Muscle of arm (tissue), 12 donors: ENCODE measurements around the gene ELOB. TPM values are rescaled to one million over a fixed set of nuclear protein-coding genes. Genes with fewer than 3 reads are reported as not detected.

Experiments used
- DNase-seq: peaks from one replicate; pipeline ENCODE4 v3.0.0-alpha.2; 2013
- polyA plus RNA-seq, 12 donors: library from polyadenylated mRNA; unstranded; fragments of 120-200 nt; gene quantifications; one replicate each; pipeline ENCODE4 v1.2.1, GENCODE V29; 2013; ENCODE audit not compliant: insufficient read length in 12 of 12

The ELOB gene
- polyA plus RNA-seq, 12 donors, result 77.3 to 189 (median 135) TPM; not detected in 1

- no peak for DNase-seq
Measured at GRCh38 chr16:2815299-2815771, 38.3 kb upstream of the ELOB start.

DNA sequence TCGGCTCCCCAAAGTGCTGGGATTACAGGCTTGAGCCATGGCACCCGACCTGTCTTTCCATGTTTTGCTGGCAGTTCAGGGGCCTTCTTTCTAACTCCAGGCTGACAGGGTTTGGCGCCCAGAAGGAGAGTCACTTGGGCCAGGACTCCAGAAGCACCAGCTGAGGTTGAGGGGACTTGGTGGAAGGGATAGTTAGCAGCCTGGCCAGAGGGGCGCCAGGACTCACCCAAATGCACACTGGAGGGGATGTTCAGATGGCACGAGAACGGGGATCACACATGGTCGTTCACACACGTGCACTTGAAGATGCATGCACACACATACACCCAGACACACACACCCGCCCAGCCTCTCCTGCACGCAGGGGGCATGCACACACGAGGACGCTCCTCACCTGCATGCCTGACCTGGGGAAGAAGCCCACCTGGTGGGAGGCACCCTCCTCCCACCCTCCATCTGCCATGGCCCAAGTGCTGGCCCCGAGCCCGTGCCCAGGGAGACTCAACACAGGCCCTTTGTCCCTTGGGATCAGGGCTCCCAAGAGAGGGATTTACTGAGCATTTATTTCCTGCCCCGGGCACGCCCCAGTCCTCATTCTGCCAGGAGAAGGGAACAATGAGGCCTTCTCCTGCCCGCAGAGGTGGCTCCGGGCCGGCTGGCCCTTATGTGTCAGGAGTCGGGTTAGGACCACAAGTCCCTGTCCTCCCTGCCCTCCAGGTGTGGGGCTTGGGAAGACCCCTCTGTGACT, 37.6 kb upstream of the ELOB start:
- DNase-seq, result no peak

- no peak for DNase-seq
Measured at GRCh38 chr16:2813771-2814221, 36.7 kb upstream of the ELOB start.

GRCh38 chr16:2811703-2812471, 34.8 kb upstream of the ELOB start:
- DNase-seq, result no peak

DNA sequence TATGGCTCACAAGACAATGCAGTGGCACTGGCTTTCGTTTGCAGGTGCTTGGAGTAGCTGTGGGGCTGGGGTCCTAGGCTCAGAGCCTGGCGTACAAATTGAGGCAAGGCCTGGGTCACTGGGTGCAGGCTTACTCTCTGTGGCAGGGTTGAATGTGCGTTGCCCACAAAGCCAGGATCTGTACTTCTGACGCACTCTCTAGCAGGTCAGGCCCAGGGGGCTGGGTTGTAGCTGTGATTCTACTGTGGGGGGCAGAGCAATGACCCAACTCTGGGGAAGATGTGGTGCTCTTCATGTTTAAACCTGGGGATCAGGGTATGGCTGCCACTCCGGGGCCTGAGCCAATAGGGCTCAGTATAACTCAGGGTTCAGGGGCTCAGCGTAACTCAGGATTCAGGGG, 33.6 kb upstream of the ELOB start:
- DNase-seq, result no peak

- no peak for DNase-seq
Measured at GRCh38 chr16:2809149-2809760, 32.2 kb upstream of the ELOB start.

DNA sequence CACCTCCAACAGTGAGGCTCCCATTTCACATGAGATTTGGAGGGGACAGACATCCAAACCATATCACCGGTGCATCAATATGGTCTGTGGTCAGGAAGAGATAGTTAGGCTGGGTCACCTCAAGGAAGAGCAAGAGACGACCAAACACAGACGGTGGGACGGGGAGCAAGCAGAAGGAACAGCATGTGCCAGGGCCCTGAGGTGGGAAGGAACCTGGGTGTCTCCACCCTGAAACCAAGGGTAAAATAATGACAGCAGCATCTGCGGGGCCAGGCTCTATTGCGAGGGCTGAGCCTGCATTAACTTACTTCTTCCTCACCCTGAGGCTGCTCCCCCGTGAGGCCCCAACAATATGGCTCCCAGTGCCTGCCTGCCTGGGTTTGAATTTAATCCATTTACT, 31.1 kb upstream of the ELOB start:
- no peak for DNase-seq

GRCh38 chr16:2806286-2806685, 29.2 kb upstream of the ELOB start:
- no peak for DNase-seq

GRCh38 chr16:2804728-2805127, 27.6 kb upstream of the ELOB start:
- no peak for DNase-seq

DNA sequence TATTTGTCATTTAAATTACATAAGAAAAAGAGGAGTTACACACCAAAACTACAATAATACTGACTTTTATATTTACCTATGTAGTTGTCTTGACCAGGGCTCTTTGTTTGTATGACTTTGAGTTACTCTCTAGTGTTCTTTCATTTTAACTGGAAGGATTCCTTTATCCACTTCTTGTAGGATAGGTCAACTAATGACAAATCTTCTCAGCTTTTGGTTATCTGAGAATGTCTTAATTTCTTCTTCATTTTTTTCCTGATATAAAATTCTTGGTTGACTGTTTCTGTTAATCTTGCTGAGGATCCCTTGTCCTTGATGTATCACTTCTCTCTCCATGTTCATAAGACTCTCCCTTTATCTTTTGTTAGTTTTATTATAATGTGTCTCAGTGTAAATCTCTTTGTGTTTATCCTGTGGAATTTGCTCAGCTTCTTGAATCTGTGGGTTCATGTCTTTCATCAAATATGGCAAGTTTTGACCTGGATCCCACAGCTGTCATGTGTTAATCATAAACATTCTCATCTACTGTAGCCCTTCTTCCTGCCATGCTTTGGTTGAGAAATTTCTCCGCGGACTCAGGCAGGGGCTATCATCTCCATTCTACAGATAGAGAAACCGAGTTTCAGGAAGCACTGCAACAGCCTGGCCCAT, 26.6 kb upstream of the ELOB start:
- no peak for DNase-seq

DNA sequence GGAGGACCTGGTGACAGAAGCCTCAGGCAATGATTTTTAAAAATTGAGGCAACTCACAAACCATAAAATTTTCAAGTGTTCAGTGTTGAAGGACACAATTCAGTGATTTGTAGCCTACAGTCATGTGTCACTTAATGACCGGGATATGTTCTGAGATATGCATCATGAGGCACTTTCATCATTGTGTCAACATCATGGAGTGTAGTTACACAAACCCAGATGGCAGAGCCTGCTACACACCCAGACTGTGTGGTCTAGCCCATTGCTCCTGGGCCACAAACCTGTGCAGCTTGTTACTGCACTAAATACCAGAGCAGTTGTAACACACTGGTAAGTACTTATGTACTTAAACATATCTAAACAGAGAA, 22.8 kb upstream of the ELOB start:
- DNase-seq, result no peak

DNA sequence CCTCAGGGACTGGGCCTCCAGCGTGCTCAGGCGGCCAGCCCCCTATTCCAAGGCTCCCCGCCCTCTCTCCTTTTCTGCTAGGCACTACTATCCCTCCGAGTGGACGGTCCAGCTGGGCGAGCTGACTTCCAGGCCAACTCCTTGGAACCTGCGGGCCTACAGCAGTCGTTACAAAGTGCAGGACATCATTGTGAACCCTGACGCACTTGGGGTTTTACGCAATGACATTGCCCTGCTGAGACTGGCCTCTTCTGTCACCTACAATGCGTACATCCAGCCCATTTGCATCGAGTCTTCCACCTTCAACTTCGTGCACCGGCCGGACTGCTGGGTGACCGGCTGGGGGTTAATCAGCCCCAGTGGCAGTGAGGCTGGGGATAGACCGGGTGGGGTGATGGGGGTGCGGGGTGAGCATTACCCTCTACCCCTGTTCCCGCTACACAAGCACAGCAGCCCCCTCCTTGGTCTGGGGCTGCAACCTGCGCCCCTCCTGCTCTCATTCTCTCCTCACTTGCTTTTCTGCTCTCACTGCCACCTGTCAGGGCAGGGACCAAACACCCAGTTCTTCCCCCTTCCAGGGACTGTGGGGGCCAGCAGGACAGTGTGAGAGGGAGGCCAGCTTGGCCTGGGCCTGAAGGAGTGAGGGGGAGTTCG, 22.3 kb upstream of the ELOB start:
- no peak for DNase-seq

DNA sequence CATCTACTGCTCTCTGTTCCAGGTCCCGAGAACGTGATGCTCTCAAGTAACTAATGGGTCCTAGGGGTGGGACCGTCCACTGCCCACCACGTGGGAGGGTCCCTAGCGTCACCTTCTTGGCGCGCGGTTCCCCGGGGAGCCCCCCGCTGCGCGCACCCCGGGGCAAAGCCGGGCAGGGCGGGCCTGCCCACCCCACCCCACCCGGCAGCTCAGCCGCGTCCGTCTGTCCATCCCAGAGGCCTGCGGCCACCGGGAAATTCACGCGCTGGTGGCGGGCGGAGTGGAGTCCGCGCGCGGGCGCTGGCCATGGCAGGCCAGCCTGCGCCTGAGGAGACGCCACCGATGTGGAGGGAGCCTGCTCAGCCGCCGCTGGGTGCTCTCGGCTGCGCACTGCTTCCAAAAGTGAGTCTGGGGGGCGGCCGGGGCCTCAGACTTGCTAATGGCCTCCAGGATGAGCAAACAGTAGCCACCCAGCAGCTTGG, 21.7 kb upstream of the ELOB start:
- DNase-seq, result no peak

GRCh38 chr16:2795395-2796143, 18.5 kb upstream of the ELOB start:
- DNase-seq, result no peak

DNA sequence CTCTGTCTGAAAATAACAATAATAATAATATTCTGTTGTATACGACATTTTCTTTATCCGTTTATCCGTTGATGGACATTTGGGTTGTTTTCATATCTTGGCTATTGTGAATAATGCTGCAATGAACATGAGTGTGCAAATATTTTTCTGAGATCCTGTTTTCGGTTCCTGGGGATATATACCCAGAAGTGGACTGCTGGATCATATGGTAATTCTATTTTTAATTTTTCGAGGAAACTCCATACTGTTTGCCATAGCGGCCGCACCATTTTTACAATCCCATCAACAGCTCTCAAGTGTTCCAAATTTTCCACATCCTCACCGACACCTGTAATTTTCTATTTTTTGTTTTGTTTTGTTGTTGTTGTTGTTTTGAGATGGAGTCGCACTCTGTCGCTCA, 15.9 kb upstream of the ELOB start:
- no peak for DNase-seq

DNA sequence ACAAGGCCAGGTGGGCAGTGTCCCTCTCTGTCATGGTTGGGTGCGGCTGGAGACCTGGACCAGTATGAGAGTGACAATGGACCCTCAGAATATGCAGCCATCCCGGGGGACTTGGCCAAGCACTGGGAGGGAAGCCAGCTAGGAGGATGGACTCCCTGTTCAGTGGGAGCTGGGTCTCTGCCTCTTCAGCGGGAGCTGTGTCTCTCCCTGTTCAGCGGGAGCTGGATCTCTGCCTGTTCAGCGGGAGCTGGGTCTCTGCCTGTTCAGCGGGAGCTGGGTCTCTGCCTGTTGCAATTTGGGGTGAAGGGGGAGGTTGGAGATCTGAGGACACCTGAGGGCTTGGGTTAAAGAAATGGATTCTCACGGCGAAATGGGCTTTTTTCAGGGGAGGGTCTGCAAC, 14.1 kb upstream of the ELOB start:
- DNase-seq, result no peak

DNA sequence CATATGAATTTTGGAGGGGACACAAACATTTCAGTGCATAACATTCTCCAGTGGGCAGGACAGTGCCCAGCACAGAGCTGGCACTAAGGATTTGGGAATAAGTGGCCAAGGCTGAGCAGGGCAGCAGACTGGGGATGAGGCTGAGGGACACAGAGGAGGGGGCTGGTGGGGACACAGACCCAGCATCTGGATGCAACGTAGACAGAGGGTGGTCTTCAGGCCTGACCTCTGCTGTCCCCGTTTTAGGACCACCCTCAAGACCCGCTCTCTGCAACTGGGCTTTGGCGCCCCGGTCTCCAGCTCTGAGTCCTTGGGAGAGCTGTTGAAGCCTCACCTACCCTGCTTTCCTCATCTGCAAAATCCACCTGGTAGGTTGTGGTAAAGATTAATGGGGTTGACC, 13.6 kb upstream of the ELOB start:
- no peak for DNase-seq

GRCh38 chr16:2787961-2788360, 10.9 kb upstream of the ELOB start:
- no peak for DNase-seq

DNA sequence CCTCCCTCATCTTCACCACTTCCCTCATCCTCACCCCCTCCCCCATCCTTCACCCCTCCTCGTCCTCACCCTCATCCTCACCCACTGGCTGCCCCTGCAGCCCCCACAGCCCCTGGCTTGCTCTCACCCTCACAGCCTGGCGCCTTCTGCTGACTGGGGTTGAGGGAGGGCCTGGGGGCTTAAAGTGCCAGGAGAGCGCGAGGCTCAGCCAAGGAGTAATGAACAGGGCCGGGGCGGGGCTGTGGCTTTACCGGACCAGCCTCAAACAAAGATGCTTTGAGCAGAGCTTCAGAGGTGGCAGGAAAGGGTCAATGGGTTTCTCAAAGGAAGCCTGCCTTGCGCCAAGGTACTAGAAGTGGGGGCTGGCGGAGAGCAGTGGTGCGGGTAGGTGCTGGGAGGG, 10.3 kb upstream of the ELOB start, which contains the start of gene PRSS33:
Gene PRSS33, minus strand, starts transcription at position 155 of the 400 bp plus-strand sequence. CDS start 1,013 bp downstream, outside the sequence.
- no peak for DNase-seq

DNA sequence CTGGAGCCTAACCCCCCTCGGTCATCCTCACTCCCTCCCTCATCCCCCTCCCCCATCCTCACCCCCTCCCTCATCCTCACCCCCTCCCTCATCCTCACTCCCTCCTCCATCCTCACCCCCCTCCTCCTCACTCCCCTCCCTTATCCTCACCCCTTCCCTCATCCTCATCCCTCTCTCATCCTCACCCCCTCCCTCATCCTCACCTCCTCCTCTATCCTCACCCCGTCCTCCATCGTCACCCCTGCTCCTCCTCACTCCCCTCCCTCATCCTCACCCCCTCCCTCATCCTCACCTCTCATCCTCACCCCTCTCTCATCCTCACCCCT, 9.7 kb upstream of the ELOB start:
- no peak for DNase-seq
